ENCODE measurements around the gene KCNJ10.

GRCh38 chr1:160001440-160001839, 68.5 kb downstream of the KCNJ10 start:
- TF ChIP-seq TAF1 (IDR thresholded peaks at IDR 0.05; ENCODE audit: borderline replicate concordance, insufficient read depth, low read length) (no peak), POLR2AphosphoS5 (IDR thresholded peaks at IDR 0.05; ENCODE audit: low read depth, low read length) (no peak), SIN3A (IDR thresholded peaks at IDR 0.05; ENCODE audit: borderline replicate concordance, insufficient read depth, low read length) (no peak)
- TF ChIP-seq, protein P1, sequence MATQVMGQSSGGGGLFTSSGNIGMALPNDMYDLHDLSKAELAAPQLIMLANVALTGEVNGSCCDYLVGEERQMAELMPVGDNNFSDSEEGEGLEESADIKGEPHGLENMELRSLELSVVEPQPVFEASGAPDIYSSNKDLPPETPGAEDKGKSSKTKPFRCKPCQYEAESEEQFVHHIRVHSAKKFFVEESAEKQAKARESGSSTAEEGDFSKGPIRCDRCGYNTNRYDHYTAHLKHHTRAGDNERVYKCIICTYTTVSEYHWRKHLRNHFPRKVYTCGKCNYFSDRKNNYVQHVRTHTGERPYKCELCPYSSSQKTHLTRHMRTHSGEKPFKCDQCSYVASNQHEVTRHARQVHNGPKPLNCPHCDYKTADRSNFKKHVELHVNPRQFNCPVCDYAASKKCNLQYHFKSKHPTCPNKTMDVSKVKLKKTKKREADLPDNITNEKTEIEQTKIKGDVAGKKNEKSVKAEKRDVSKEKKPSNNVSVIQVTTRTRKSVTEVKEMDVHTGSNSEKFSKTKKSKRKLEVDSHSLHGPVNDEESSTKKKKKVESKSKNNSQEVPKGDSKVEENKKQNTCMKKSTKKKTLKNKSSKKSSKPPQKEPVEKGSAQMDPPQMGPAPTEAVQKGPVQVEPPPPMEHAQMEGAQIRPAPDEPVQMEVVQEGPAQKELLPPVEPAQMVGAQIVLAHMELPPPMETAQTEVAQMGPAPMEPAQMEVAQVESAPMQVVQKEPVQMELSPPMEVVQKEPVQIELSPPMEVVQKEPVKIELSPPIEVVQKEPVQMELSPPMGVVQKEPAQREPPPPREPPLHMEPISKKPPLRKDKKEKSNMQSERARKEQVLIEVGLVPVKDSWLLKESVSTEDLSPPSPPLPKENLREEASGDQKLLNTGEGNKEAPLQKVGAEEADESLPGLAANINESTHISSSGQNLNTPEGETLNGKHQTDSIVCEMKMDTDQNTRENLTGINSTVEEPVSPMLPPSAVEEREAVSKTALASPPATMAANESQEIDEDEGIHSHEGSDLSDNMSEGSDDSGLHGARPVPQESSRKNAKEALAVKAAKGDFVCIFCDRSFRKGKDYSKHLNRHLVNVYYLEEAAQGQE (IDR thresholded peaks at IDR 0.05; ENCODE audit: insufficient read depth in 1 of 2, low read depth in 2 of 2, low read length in 2 of 2) = no peak

Measured in PFSK-1 (cell line).